Ascending aorta (tissue), 2 donors: ENCODE data around the gene CTCFL. TPM values are rescaled to one million over a fixed set of nuclear protein-coding genes. Genes with fewer than 3 reads are reported as not detected.
A peak's percentile ranks its signal among the peaks of the same experiment; 100 is the strongest.

ENCODE experiments used
- DNase-seq, 2 donors: peaks; one replicate each; pipeline ENCODE4 v3.0.0-alpha.2; 2019; ENCODE audit warnings: low spot score in 2 of 2
- H3K27ac ChIP-seq, 2 donors: fragments of 200-600 bp; sonication (generic); one replicate each; pipeline ENCODE4 v1.5.1; 2016 to 2017; ENCODE audit warnings: mild to moderate bottlenecking in 1 of 2
- H3K27me3 ChIP-seq: fragments of 200-600 bp; sonication (generic); one replicate; pipeline ENCODE4 v1.5.1; 2017
- H3K36me3 ChIP-seq, 2 donors: fragments of 200-600 bp; sonication (generic); one replicate each; pipeline ENCODE4 v1.5.1; 2016
- H3K4me1 ChIP-seq, 2 donors: fragments of 200-600 bp; sonication (generic); one replicate each; pipeline ENCODE4 v1.5.1; 2016 to 2017; ENCODE audit warnings: mild to moderate bottlenecking in 1 of 2
- H3K4me3 ChIP-seq, 2 donors: fragments of 200-600 bp; sonication (generic); one replicate each; pipeline ENCODE4 v1.5.1; 2016 to 2017; ENCODE audit warnings: mild to moderate bottlenecking in 1 of 2
- H3K9me3 ChIP-seq, 2 donors: fragments of 200-600 bp; sonication (generic); one replicate each; pipeline ENCODE4 v1.5.1; 2016
- intact Hi-C: fragments of 100-400 bp; cut with DNase I; formaldehyde crosslinking; loops from one replicate; pipeline ENCODE4 v1.15.1; 2023
- total RNA-seq: library from RNA; depleted of rRNA; stranded (reverse); fragments of >200 nt; gene quantifications from one replicate; pipeline ENCODE4 v1.1.0, GENCODE V29; 2016
- TF ChIP-seq, protein P1 (sequence below), 3 experiments: fragments of 200-600 bp in 2 of 3; fragments of 450-650 bp in 1 of 3; sonication (generic) in 2 of 3; IDR thresholded peaks; one replicate each; pipeline ENCODE4 v1.5.1; 2016 to 2019; ENCODE audit warnings: antibody characterized with exemption in 3 of 3, mild to moderate bottlenecking in 1 of 3, moderate library complexity in 1 of 3

CTCFL gene
- total RNA-seq, 1 donor from 2014 or later: not detected

DNA sequence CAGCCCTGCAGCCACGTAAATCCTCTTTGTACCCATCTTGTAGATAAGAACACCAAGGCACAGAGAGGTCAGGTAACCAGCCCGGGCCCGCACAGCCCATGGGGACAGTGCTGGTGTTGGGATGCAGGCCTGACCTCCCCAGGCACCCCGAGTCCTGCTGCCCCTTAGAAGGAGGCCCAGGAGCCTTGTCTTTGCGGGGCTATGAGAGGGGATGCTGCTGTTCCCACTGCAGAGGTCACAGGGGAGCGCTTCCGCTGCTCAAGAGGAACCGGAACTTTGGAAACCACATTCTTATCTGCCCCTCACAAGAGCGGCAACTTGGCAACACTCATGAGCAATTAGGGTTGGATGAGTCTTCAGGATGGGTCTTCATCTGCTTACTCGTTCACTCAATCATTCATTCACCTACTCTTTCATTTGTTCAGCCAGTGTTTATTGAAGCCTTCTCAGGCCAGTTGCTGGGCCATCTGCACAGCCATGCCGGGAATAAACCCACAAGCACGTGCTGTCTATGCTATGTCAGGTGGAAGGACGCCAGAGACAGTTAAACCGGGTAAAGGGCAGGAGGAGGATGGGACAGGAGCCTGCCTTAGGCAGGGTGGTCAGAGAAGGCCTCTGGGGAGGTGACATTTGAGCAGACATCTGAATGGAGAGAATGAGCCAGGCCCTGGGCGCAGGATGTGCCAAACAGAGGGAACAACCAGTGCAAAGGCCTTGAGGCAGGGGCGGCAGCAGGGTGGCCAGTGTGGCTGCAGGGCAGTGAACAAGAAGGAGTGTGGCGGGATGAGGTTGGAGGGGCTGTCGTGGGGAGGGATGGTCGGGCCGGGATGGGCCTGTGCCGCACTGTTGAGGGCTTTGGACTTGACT lies 72.9 kb downstream of the CTCFL start:
- intact Hi-C loops: no loop called here
- Histone ChIP-seq H3K36me3 (no peaks in the 10 kb centered on the region), H3K4me3 (no peak overlapping the region), H3K27ac (no peak overlapping the region), H3K27me3 (no peaks in the 10 kb centered on the region), H3K9me3 (no peaks in the 10 kb centered on the region), H3K4me1 (peaks cover 8 to 10% of the 10 kb centered on the region in 2 donors)
- TF ChIP-seq, protein P1, sequence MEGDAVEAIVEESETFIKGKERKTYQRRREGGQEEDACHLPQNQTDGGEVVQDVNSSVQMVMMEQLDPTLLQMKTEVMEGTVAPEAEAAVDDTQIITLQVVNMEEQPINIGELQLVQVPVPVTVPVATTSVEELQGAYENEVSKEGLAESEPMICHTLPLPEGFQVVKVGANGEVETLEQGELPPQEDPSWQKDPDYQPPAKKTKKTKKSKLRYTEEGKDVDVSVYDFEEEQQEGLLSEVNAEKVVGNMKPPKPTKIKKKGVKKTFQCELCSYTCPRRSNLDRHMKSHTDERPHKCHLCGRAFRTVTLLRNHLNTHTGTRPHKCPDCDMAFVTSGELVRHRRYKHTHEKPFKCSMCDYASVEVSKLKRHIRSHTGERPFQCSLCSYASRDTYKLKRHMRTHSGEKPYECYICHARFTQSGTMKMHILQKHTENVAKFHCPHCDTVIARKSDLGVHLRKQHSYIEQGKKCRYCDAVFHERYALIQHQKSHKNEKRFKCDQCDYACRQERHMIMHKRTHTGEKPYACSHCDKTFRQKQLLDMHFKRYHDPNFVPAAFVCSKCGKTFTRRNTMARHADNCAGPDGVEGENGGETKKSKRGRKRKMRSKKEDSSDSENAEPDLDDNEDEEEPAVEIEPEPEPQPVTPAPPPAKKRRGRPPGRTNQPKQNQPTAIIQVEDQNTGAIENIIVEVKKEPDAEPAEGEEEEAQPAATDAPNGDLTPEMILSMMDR (IDR thresholded peaks at IDR 0.05): no peak
- no peak for DNase-seq

GRCh38 chr20:57451431-57451794 lies 73.5 kb downstream of the CTCFL start:
- Histone ChIP-seq H3K4me1 (peaks cover 8 to 10% of the 10 kb centered on the region in 2 donors), H3K9me3 (no peaks in the 10 kb centered on the region), H3K4me3 (no peak overlapping the region), H3K27ac (no peak overlapping the region), H3K27me3 (no peaks in the 10 kb centered on the region), H3K36me3 (no peaks in the 10 kb centered on the region)
- no peak for DNase-seq
- TF ChIP-seq, protein P1 (IDR thresholded peaks at IDR 0.05): no peak
- intact Hi-C loops: no loop called here

GRCh38 chr20:57450931-57451330 lies 74.0 kb downstream of the CTCFL start:
- intact Hi-C loops: no loop called here
- no peak overlapping the region for H3K4me3 ChIP-seq
- peaks cover 8 to 10% of the 10 kb centered on the region in 2 donors for H3K4me1 ChIP-seq
- no peaks in the 10 kb centered on the region for H3K36me3 ChIP-seq
- peaks cover 0 to 5% of the 10 kb centered on the region in 2 donors for H3K9me3 ChIP-seq
- no peaks in the 10 kb centered on the region for H3K27me3 ChIP-seq
- no peak for DNase-seq
- H3K27ac ChIP-seq: peak overlapping the region in 1 of 2 donors; percentile 20
- TF ChIP-seq, protein P1 (IDR thresholded peaks at IDR 0.05): no peak

GRCh38 chr20:57450419-57450818 lies 74.5 kb downstream of the CTCFL start:
- H3K4me1 ChIP-seq: peaks cover 10 to 12% of the 10 kb centered on the region in 2 donors
- peak in 1 of 2 donors; percentile 89 for DNase-seq
- H3K27ac ChIP-seq: peak overlapping the region in 1 of 2 donors; percentile 20

DNA sequence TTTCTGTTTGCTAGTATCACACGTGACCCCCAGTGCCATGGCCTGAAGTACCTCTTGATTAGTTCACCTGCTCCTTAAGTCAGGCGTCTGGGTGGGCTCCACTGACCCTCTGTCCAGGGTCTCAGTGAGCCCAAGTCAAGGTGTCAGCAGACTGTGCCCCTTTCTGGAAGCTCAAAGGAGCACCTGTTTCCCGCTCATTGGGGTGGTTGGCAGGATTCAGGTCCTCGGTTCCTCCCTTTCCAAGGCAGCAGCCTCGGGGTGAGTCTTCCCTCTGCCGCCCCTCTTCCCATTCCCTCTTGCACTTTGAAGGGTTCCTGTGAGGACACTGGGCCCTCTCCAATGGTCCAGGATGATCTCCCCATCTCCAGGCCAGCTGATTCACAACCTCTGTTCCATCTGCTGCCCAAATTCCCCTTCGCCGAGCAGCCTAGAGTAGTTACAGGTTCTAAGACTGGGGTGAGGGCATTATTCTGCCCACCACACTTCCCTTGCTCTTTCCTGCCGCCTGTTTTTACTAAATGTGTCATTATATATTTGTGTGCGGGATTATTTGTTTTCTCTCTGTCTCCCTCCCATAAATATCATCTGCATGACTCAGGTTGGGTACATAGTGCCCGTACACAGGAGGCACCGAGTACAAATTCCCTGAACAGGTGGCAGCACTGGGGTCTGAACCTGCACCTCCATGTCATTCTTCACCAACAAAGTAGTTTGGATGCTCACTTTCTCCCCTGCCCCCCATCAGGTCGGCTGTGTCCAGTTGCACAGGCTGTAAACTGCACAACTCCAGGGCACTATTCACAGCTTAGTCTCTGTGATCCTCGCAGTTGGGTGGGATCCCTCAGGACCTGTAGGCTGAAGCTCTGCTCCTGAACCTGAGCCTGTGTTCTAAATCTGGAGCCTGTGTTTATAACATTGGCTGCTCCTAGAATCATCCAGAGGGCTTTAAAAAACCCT lies 75.3 kb downstream of the CTCFL start:
- peaks cover 14 to 16% of the 10 kb centered on the region in 2 donors for H3K4me1 ChIP-seq
- H3K9me3 ChIP-seq: peaks cover 0 to 6% of the 10 kb centered on the region in 2 donors
- H3K27ac ChIP-seq: no peak overlapping the region
- no peak for DNase-seq
- no peak overlapping the region for H3K4me3 ChIP-seq
- no peaks in the 10 kb centered on the region for H3K27me3 ChIP-seq
- TF ChIP-seq, protein P1 (IDR thresholded peaks at IDR 0.05): no peak
- intact Hi-C loops: loop anchor here (5.0 to 10.0 kb wide), 3 partner anchors 43 to 295 kb away; partner anchors contain the start of gene PMEPA1
- H3K36me3 ChIP-seq: no peaks in the 10 kb centered on the region

More at GRCh38 chr20:57450419-57450818, 74.5 kb downstream of the CTCFL start:
- Histone ChIP-seq H3K4me3 (no peak overlapping the region), H3K36me3 (no peaks in the 10 kb centered on the region), H3K9me3 (peaks cover 0 to 6% of the 10 kb centered on the region in 2 donors), H3K27me3 (no peaks in the 10 kb centered on the region)
- intact Hi-C loops: no loop called here
- TF ChIP-seq, protein P1 (IDR thresholded peaks at IDR 0.05): no peak
